ENCODE results near the gene UBTF. TPM values are rescaled to one million over a fixed set of nuclear protein-coding genes. Genes with fewer than 3 reads are reported as not detected.

UBTF gene, protein sequence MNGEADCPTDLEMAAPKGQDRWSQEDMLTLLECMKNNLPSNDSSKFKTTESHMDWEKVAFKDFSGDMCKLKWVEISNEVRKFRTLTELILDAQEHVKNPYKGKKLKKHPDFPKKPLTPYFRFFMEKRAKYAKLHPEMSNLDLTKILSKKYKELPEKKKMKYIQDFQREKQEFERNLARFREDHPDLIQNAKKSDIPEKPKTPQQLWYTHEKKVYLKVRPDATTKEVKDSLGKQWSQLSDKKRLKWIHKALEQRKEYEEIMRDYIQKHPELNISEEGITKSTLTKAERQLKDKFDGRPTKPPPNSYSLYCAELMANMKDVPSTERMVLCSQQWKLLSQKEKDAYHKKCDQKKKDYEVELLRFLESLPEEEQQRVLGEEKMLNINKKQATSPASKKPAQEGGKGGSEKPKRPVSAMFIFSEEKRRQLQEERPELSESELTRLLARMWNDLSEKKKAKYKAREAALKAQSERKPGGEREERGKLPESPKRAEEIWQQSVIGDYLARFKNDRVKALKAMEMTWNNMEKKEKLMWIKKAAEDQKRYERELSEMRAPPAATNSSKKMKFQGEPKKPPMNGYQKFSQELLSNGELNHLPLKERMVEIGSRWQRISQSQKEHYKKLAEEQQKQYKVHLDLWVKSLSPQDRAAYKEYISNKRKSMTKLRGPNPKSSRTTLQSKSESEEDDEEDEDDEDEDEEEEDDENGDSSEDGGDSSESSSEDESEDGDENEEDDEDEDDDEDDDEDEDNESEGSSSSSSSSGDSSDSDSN
- 42.3 and 68.1 TPM in 2 replicates for total RNA-seq

DNA sequence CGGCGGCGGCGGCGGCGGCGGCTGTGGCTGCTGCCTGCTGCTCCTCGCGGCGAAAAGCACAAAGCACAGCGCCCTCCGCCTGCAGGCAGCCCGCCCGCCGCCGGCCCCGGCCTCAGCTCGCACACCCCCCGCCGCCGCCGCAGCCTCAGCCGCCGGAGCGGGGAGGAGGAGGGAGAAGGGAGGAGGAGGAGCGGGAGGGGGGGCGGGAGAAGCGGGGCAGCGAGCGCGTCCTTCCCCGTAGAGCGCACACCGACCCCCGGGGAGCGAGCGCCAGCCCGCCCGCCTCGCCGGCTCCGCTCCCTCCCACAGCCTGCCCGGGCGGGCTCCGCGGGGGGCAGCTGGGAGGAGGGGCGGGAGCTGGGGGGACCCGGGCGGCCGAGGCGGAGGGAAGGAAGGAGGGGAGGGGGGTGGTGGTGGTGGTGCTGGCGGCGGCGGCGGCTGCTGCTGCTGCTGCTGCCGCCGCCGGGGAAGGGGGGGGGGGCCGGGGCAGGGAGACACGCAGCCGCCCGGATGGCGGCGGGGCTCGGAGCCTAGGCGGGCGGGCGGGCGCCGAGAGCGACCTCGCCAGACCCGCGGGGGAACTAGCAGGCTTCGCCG lies at the start of gene UBTF:
Gene UBTF (minus strand): TSS at position 60 of the 597 bp plus-strand sequence. CDS start 1,446 bp downstream, outside the sequence.

GRCh38 chr17:44267818-44268490 lies 48.5 kb upstream of the UBTF start, which contains the start of gene SLC4A1:
SLC4A1 (minus strand) TSS chr17:44268135; CDS start chr17:44262866, 5,269 bp downstream.

GRCh38 chr17:44199553-44200477 lies 19.7 kb downstream of the UBTF start, which contains the start of gene ATXN7L3:
ATXN7L3 (minus strand) TSS chr17:44199884; CDS start chr17:44198070, 1,814 bp downstream.

DNA sequence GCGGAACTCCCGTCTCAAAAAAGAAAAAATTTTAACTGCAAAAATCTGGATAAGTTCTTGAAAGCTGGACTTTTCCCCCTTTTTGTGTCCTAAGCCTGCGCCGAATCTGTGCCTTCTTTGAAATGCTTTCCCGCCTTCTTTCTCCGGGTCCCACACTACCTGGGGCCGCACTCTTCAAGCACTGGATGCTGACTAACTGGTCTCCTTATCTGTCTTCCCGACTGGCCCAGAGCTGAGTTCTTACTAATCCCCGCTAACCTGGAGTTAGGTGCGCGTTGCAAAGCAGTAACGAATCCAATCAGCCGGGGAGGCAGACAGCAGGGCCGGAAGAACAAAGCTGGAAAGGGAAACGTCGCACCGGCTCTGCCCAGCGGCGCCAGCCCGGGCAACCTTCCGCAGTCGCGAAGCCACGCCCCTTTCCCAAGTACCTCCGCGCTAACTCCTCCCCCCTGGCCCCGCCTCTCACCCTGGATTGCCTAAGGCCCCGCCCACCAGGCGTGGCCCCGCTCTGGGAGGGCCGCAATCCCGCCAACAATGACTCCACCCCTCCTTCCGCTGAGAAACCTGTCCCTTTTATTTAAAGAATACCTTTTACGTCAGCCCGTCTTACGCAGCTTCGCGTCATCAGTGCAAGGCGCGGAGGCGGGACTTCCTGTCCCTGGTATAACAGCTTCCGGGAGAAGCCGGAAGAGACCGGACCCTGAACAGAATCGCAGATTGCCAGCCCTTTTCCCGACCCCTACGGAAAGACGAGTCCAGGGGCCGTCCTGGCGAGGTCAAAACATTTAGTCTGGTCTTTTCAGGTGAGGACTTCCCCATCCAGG lies 33.0 kb downstream of the UBTF start, which contains the start of gene TMUB2:
Gene TMUB2 (plus strand): TSS at position 666 of the 824 bp plus-strand sequence. CDS start 737 bp downstream, outside the sequence.

GRCh38 chr17:44170499-44171201 lies 48.8 kb downstream of the UBTF start, which contains the start of gene ASB16:
ASB16 (plus strand) TSS chr17:44170704; CDS start chr17:44170790, 86 bp downstream.

Other genes starting within 250 kb of the UBTF start
- 2.4 TPM in 2 replicates for gene NAGS, start 215.1 kb downstream of the UBTF start, total RNA-seq
- 87.9 and 101 TPM in 2 replicates for gene TMEM101, start 204.7 kb downstream of the UBTF start, total RNA-seq
- gene LSM12, start 153.0 kb downstream of the UBTF start, total RNA-seq: 22.0 and 22.6 TPM in 2 replicates
- gene G6PC3, start 148.9 kb downstream of the UBTF start, total RNA-seq: 19.2 and 25.9 TPM in 2 replicates
- 29.0 and 33.8 TPM in 2 replicates for gene HDAC5, start 96.0 kb downstream of the UBTF start, total RNA-seq
- gene HROB, start 77.7 kb downstream of the UBTF start, total RNA-seq: 0.77 and 1.6 TPM in 2 replicates
- gene ASB16, start 49.0 kb downstream of the UBTF start, total RNA-seq: not detected in 2 replicates
- 28.0 and 33.6 TPM in 2 replicates for gene TMUB2, start 32.7 kb downstream of the UBTF start, total RNA-seq
- 33.9 and 34.8 TPM in 2 replicates for gene ATXN7L3, start 19.8 kb downstream of the UBTF start, total RNA-seq
- under 0.01 TPM in 1 of 2 replicates, not detected in the other for gene SLC4A1, start 48.5 kb upstream of the UBTF start, total RNA-seq
- gene RUNDC3A, start 88.9 kb upstream of the UBTF start, total RNA-seq: 0.22 and 0.95 TPM in 2 replicates
- 51.4 and 54.2 TPM in 2 replicates for gene SLC25A39, start 105.1 kb upstream of the UBTF start, total RNA-seq
- gene GRN, start 125.6 kb upstream of the UBTF start, total RNA-seq: 551 and 587 TPM in 2 replicates
- 5.0 TPM in 2 replicates for gene FAM171A2, start 144.2 kb upstream of the UBTF start, total RNA-seq
- 0.26 and 0.65 TPM in 2 replicates for gene ITGA2B, start 170.0 kb upstream of the UBTF start, total RNA-seq

All from dermis lymphatic vessel endothelial cell (primary cell).